Measurements from ENCODE around the gene LMO7.

DNA sequence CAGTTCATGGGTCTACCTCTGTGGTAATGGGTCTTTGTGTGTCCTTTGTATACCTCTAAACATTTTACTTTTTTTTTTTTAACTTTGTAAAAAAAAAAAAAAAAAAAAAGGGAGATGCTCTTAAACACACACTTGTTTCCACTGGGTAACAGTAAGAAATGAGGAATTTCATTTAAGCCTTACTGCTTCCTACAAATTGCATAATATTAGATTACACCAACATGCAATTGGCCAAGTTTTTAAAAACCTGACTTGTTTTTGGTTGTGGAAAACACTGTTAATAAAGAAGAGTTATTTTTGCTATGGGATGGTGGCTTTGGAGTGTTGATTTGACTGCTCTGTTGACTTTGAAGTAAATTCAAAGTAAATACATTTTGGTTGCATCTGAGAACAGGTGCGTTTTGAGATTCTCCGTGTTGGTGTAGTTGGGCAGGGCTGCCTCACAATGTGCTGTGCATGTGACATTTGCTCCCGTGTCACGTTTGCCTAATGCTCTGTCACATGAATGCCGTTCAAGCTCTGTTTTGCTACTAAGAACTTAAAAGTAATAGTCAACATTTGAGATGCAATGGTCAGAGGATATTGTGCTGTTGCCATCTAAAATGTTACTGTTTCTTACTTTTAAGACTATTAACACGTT is 202.4 kb downstream of the LMO7 start:
- TF ChIP-seq POLR2A (IDR thresholded peaks at IDR 0.05; ENCODE audit: low read length) (no peak), GATA1 (IDR thresholded peaks at IDR 0.05; ENCODE audit: low read depth, low read length) (no peak)

Measured in erythroblast (primary cell).